Naive B cell (primary cell): ENCODE data around the gene SMYD3. TPM values are rescaled to one million over a fixed set of nuclear protein-coding genes. Genes with fewer than 3 reads are reported as not detected.

ENCODE experiments used
- ATAC-seq, 2 donors: fragments of 150-1000 bp; cut with Tn5 transposase; 2 replicates each; pipeline ENCODE4 v1.10.0; 2021; ENCODE audit warnings: low read depth in 2 of 2, mild to moderate bottlenecking in 2 of 2, moderate library complexity in 2 of 2
- DNase-seq: peaks from one replicate; pipeline ENCODE4 v3.0.0; 2022
- H3K27ac Mint-ChIP-seq, 6 donors: one replicate each; pipeline ENCODE4 v1.8.0; 2020 to 2022; ENCODE audit warnings: mild to moderate bottlenecking in 6 of 6, mixed read lengths in 6 of 6, moderate library complexity in 5 of 6, inconsistent platforms in 2 of 6
- H3K27me3 Mint-ChIP-seq, 3 donors: one replicate each; pipeline ENCODE4 v1.8.0; 2021 to 2022; ENCODE audit warnings: mixed read lengths in 3 of 3, mild to moderate bottlenecking in 1 of 3
- H3K36me3 Mint-ChIP-seq, 2 donors: one replicate each; pipeline ENCODE4 v1.8.0; 2020 to 2022; ENCODE audit warnings: mixed read lengths in 2 of 2, inconsistent platforms in 1 of 2, mild to moderate bottlenecking in 1 of 2
- H3K4me1 Mint-ChIP-seq, 3 donors: one replicate each; pipeline ENCODE4 v1.8.0; 2020 to 2022; ENCODE audit warnings: mixed read lengths in 3 of 3, inconsistent platforms in 1 of 3, mild to moderate bottlenecking in 1 of 3, moderate library complexity in 1 of 3
- H3K4me3 Mint-ChIP-seq, 8 donors: one replicate each; pipeline ENCODE4 v1.8.0; 2020 to 2022; ENCODE audit warnings: mild to moderate bottlenecking in 8 of 8, mixed read lengths in 8 of 8, moderate library complexity in 8 of 8, inconsistent platforms in 2 of 8
- H3K9me3 Mint-ChIP-seq, 7 donors: one replicate each; pipeline ENCODE4 v1.8.0; 2020 to 2022; ENCODE audit warnings: mixed read lengths in 7 of 7, mild to moderate bottlenecking in 5 of 7, inconsistent platforms in 2 of 7, moderate library complexity in 1 of 7
- polyA plus RNA-seq, 6 donors: library from polyadenylated mRNA; unstranded; fragments of 300-500 nt; fragmentation: Illumina TruSeq; gene quantifications; one replicate each; pipeline ENCODE4 v1.2.3, GENCODE V29; 2021; ENCODE audit warnings: low read depth in 6 of 6

Gene SMYD3
- 10 to 100 TPM; 15.8 to 27.3 (median 19.5) TPM for polyA plus RNA-seq

DNA sequence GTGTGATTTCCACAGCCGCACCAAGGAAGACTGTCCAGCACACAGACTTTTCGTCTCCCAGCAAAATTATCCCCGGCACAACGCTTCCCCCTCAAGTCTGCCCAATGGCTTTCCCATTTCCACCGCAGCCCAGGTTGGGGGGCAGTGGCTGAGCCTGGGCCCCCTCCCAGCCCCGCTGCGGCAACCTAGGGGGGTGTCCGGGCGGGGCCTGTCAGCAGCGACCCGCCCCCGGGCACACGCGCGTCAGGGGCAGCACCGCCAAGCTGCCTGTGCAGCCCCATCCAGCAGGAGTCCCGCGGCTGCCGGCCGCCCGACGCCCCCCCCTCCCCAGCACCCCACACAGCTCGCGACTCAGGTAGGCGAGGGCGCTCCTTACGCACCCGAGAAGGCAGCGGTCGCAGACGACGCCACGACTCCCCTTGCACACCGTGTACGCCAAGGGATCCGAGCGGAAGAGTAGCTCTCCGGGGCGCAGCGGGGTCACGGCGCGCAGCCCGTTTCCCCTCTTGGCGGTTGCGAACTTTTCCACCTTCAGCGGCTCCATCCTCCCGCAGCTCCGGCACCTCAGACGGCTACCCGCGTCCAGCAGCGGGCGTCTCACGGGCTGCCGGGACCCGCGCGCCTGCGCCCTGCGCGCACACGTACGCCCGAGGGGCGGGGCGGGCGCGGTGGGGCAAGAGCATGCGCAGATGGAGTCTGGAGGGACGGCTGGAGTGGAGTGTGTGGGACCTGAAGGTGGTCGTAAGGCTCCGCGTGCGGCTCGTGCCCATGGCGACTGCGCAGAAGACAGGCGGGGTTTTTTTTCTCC is at the start of gene SMYD3:
Gene SMYD3 (minus strand): TSS at position 606 of the 808 bp plus-strand sequence.
- H3K36me3 Mint-ChIP-seq = no peaks in the 10 kb centered on the region
- no peaks in the 10 kb centered on the region for H3K27me3 Mint-ChIP-seq
- H3K4me1 Mint-ChIP-seq = peaks cover 21 to 28% (median 25%) of the 10 kb centered on the region in 3 donors
- peak within 1 kb of the TSS; percentile 79 to 97 (median 91) for H3K4me3 Mint-ChIP-seq
- peak; percentile 75 for DNase-seq
- H3K9me3 Mint-ChIP-seq = no peaks in the 10 kb centered on the region
- ATAC-seq = peak; percentile 84 to 87
- peak within 1 kb of the TSS; percentile 84 to 93 (median 91) for H3K27ac Mint-ChIP-seq

DNA sequence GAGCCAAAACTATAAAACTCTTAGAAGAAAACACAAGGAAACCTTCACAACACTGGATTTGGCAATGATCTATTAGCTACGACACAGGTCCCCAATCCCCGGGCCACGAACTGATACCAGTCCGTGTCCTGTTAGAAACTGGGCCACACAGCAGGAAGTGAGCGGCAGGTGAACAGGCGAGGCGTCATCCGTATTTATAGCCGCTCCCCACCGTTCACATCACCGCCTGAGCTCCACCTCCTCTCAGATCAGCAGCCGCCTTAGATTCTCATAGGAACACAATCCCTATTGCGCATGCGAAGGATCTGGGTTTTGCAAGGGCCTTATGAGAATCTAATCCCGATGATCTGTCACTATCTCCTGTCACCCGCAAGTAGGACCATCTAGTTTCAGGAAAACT is 47.1 kb upstream of the SMYD3 start:
- no peaks in the 10 kb centered on the region for H3K27me3 Mint-ChIP-seq
- H3K4me3 Mint-ChIP-seq = no peak overlapping the region
- peaks cover 10 to 35% of the 10 kb centered on the region in 2 donors for H3K36me3 Mint-ChIP-seq

DNA sequence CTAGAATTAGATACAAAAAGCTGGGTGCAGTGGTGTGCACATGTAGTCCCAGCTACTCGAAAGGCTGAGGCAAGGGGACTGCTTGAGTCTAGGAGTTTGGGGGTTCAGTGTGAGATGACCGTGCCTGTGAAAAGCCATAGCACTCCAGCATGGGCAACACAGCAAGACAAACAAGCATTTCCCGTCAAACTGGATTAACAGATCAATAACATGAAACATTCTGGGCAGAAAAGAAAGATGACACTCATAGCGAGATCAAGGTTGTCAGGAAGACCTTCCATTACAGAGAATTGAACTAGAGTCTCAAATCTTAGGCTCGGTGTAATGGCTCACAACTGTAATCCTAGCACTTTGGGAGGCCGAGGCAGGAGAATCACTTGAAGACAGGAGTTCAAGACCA is 45.0 kb upstream of the SMYD3 start:
- no peaks in the 10 kb centered on the region for H3K9me3 Mint-ChIP-seq
- H3K36me3 Mint-ChIP-seq = peaks cover 10 to 42% of the 10 kb centered on the region in 2 donors
- peaks cover 0 to 10% (median 5%) of the 10 kb centered on the region in 3 donors for H3K4me1 Mint-ChIP-seq

More for the DNA sequence above, 47.1 kb upstream of the SMYD3 start:
- no peak overlapping the region for H3K27ac Mint-ChIP-seq
- H3K9me3 Mint-ChIP-seq = no peaks in the 10 kb centered on the region
- no peak for ATAC-seq
- DNase-seq = no peak
- H3K4me1 Mint-ChIP-seq = peaks cover under 1 to 10% (median 5%) of the 10 kb centered on the region in 3 donors

DNA sequence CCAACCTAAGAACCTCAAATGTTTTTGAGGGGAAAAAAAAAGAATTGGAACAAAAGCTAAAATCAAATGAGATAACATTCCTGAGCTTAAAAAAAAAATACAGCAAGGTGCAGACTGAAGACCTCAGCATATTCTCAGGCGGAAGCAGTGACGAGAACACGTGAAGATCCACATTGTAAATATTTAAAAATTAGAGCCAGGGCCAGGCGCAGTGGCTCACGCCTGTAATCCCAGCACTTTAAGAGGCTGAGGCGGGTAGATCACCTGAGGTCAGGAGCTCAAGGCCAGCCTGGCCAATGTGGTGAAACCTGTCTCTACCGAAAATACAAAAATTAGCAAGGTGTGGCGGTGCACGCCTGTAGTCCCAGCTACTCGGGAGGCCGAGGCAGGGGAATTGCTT is 43.3 kb upstream of the SMYD3 start:
- DNase-seq (no peak), ATAC-seq (no peak)
- Mint-ChIP-seq H3K9me3 (no peaks in the 10 kb centered on the region), H3K4me3 (no peak overlapping the region), H3K27me3 (no peaks in the 10 kb centered on the region), H3K27ac (peak overlapping the region in 2 of 6 donors; percentile 2 to 11), H3K36me3 (peaks cover 10 to 36% of the 10 kb centered on the region in 2 donors), H3K4me1 (peaks cover 0 to 10% (median 5%) of the 10 kb centered on the region in 3 donors)

More for the DNA sequence above, 45.0 kb upstream of the SMYD3 start:
- peak overlapping the region in 1 of 6 donors; percentile 14 for H3K27ac Mint-ChIP-seq
- ATAC-seq (no peak), DNase-seq (no peak)
- H3K4me3 Mint-ChIP-seq = no peak overlapping the region
- H3K27me3 Mint-ChIP-seq = no peaks in the 10 kb centered on the region

DNA sequence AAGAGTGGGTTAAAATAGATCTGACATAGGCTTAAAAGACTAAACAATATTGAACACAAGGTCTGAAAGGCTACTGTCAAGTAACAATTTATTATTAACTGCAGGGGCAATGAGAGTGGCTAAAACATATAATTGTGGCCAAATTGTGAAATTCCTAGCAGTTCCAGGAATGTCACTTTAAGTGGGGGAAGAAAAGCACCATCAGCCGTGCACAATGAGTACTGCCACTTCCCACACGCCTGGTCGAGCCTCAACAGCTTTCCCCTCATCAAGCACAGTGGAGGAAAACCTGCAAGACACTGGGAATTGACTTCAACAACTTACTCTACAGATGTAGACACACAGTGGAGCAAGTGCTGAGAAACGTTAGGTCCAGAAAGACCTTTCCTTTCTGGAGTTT is 42.6 kb upstream of the SMYD3 start:
- Mint-ChIP-seq H3K9me3 (no peaks in the 10 kb centered on the region), H3K4me1 (peaks cover 0 to 10% (median 5%) of the 10 kb centered on the region in 3 donors), H3K27me3 (no peaks in the 10 kb centered on the region), H3K27ac (no peak overlapping the region), H3K4me3 (no peak overlapping the region), H3K36me3 (peaks cover 10 to 30% of the 10 kb centered on the region in 2 donors)
- no peak for DNase-seq
- no peak for ATAC-seq

DNA sequence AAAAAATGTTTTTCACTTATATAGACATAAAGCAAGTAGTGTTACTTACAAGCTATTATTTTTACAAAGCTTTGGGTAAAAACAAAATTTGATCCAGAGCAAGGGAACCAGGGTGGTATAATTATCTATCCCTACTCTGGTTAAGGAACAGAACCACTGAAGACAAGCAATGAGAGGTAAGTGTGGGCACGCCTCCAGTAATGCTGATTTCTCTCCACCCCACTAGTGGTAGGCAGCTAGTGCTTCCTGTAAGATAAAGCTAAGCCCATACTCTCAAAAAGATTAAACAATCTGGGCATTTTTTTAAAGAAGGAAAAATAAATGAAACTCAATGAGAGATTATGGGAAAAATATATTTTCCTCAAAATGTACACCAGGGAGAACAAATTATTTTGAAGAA is 36.9 kb upstream of the SMYD3 start:
- H3K4me3 Mint-ChIP-seq = no peak overlapping the region
- H3K4me1 Mint-ChIP-seq = no peaks in the 10 kb centered on the region
- H3K9me3 Mint-ChIP-seq = no peaks in the 10 kb centered on the region
- ATAC-seq (no peak), DNase-seq (no peak)
- H3K27ac Mint-ChIP-seq = peak overlapping the region in 1 of 6 donors; percentile 21
- no peaks in the 10 kb centered on the region for H3K27me3 Mint-ChIP-seq
- peaks cover 0 to 24% of the 10 kb centered on the region in 2 donors for H3K36me3 Mint-ChIP-seq

DNA sequence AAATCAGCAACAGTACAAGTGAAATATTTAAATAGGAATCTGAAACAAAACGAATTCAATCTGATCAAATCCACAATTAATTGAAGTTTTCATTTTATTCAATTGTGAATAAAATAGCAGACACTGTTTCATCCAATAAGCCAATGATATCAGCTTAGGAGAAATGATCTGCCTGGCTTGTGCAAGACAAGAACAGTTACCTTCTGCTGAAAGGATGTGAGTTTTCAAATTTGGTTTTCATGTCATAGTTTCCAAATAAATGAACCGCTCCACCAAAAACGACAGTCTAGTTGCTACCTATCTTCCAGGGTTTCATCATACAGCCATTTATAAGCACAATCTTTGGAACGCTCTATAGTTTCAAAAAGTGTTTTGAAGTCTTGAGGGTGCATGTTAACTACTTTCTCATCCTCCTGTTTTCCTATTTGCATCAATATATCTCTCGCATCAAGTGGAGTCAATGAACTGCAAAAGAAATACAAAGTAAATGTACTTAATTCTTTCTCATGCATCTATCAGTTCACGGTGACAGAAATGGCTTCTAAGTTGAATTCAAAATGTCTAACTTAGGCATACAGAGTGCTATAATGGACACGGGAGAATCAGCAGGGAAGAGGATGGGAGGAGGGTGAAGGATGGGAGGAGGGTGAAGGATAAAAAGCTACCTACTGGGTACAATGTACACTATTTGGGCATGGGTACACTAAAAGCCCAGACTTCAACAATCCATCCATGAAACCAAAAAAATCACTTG is 33.8 kb upstream of the SMYD3 start:
- no peaks in the 10 kb centered on the region for H3K9me3 Mint-ChIP-seq
- H3K4me3 Mint-ChIP-seq = no peak overlapping the region
- no peak for ATAC-seq
- no peaks in the 10 kb centered on the region for H3K27me3 Mint-ChIP-seq
- H3K4me1 Mint-ChIP-seq = no peaks in the 10 kb centered on the region
- H3K36me3 Mint-ChIP-seq = peaks cover 0 to 22% of the 10 kb centered on the region in 2 donors
- no peak for DNase-seq
- H3K27ac Mint-ChIP-seq = peak overlapping the region in 1 of 6 donors; percentile 8

DNA sequence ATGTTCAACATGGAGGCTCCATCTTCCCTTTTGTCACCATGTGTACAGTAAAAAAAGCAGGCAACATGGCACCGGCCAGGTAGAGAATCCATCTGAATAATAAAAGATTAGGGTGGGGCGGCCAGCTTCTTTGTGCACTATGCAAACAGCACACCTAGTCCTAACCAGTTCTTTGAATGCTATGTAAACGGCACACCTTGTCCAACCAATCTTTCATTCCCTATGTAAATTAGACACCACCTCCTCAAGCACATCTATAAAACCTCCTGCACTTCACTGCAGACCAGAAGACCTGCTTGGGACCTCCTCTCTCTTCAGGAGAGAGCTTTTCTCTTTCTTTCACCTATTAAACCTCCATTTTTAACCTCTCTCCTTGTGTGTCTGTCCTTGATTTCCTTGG is 30.8 kb upstream of the SMYD3 start:
- Mint-ChIP-seq H3K9me3 (peaks cover 0 to 2% (median 0%) of the 10 kb centered on the region in 7 donors), H3K36me3 (peaks cover 0 to 16% of the 10 kb centered on the region in 2 donors), H3K27me3 (no peaks in the 10 kb centered on the region), H3K27ac (no peak overlapping the region), H3K4me1 (no peaks in the 10 kb centered on the region), H3K4me3 (no peak overlapping the region)
- DNase-seq (no peak), ATAC-seq (no peak)

DNA sequence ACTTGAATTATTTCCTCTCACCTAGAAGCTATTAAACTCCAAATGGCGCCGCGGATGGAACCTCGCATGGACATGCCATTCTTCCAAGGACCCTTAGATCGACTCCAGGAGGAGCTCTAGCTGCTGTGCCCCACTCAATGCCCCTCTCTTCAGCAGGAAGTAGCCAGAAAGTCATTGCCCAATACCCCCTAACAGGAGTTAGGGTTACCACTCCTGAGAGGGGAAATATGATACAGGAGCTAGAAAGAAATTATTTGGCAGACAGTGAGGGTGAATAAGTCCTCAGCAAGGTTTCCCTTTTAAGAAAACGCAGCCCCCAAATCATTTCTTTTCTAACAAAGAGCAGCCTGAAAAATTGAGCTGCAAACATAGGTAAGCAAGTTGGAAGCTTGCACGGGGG is 30.4 kb upstream of the SMYD3 start:
- Mint-ChIP-seq H3K4me1 (no peaks in the 10 kb centered on the region), H3K27ac (no peak overlapping the region), H3K36me3 (peaks cover 0 to 16% of the 10 kb centered on the region in 2 donors), H3K27me3 (no peaks in the 10 kb centered on the region), H3K4me3 (no peak overlapping the region), H3K9me3 (peaks cover 0 to 5% (median 0%) of the 10 kb centered on the region in 7 donors)
- ATAC-seq = no peak
- no peak for DNase-seq

DNA sequence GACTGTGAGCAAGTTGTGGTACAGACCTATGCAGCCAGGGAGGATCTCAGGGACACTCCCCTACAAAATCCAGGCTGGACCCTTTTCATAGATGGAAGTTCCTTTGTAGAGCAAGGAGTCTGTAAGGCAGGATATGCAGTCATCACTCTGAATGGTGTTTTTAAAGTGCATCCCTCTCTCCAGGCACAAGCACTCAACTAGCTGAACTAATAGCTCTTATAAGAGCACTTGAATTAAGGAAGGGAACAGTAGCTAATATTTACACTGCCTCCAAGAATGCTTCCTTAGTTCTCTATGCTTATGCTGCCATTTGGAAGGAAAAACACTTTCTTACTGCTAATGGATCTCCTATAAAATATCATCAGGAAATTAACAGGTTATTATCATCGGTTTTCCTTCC is 27.0 kb upstream of the SMYD3 start:
- Mint-ChIP-seq H3K27me3 (peaks cover 0 to 9% (median 5%) of the 10 kb centered on the region in 3 donors), H3K36me3 (peaks cover 10 to 12% of the 10 kb centered on the region in 2 donors), H3K27ac (no peak overlapping the region), H3K4me3 (no peak overlapping the region), H3K4me1 (no peaks in the 10 kb centered on the region), H3K9me3 (peaks cover 4 to 30% (median 14%) of the 10 kb centered on the region in 7 donors)
- ATAC-seq (no peak), DNase-seq (no peak)

DNA sequence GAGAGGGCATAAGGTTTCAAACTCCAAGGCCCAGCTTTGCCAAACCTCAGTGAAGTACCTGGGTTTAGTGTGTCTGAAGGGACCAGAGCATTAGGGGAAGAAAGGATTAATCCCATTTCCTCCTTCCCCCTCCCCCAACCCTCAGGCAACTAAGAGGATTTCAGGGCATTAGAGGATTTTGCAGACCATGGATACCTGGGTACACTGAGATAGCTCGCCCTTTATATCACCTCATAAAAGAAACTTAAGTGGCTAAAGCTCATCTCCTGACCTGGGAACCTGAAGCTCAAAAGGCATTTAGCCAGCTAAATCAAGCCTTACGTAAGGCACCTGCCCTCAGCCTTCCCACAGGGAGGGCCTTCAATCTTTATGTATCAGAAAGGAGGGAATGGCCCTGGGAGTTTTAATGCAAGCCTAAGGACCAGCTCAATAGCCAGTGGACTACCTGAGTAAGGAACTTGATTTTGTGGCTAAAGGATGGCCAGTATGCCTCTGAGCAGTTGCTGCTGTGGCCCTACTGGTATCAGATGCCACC is 26.4 kb upstream of the SMYD3 start:
- no peak overlapping the region for H3K27ac Mint-ChIP-seq
- peaks cover 6 to 10% of the 10 kb centered on the region in 2 donors for H3K36me3 Mint-ChIP-seq
- H3K4me1 Mint-ChIP-seq = no peaks in the 10 kb centered on the region
- peaks cover 0 to 9% (median 5%) of the 10 kb centered on the region in 3 donors for H3K27me3 Mint-ChIP-seq
- H3K9me3 Mint-ChIP-seq = peaks cover 4 to 33% (median 16%) of the 10 kb centered on the region in 7 donors
- H3K4me3 Mint-ChIP-seq = no peak overlapping the region
- DNase-seq (no peak), ATAC-seq (no peak)

DNA sequence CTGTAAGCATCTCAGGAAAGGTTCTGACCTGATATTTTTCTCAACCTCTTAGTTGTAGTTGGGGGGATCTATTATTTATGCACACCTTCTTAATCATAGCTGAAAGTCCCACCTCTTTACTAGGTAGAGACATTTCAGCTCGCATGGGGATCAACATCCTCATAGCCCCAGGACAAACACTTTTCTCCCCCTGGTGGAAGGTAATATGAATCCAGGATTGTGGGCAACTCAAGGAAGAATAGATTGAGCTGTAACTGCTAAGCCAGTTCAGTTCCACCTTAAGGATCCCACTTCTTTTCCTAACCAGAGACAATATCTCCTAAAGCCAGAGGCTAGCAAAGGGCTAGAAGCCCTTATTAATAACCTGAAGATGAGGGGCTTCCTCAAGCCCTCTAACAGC is 25.4 kb upstream of the SMYD3 start:
- H3K4me1 Mint-ChIP-seq = peaks cover 0 to under 1% (median under 1%) of the 10 kb centered on the region in 3 donors
- no peak overlapping the region for H3K4me3 Mint-ChIP-seq
- H3K27ac Mint-ChIP-seq = no peak overlapping the region
- H3K36me3 Mint-ChIP-seq = peaks cover 6 to 10% of the 10 kb centered on the region in 2 donors
- peaks cover 4 to 37% (median 18%) of the 10 kb centered on the region in 7 donors for H3K9me3 Mint-ChIP-seq
- no peak for ATAC-seq
- no peak for DNase-seq
- peaks cover 0 to 9% (median 5%) of the 10 kb centered on the region in 3 donors for H3K27me3 Mint-ChIP-seq

DNA sequence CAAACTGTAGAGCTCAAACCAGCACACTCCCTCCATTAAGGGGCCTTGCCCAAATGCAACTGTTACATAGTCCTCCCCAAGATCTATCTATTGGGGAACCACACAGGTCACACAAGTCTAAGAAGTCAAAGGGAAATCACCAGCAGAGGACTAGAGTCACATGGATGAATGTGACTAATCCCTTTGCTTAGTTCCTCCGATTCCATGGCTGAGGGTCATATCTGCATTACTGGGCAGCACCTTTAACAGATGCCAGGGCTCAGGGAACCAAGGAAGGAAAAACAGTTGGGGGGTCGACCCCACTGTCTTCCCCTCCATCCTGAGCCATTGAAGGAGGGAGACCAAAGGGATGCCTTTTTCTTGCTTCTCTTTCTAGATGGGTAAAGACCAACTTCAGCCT is 23.4 kb upstream of the SMYD3 start:
- Mint-ChIP-seq H3K27ac (peak overlapping the region in 1 of 6 donors; percentile 59), H3K9me3 (peaks cover 4 to 37% (median 18%) of the 10 kb centered on the region in 7 donors), H3K4me1 (peaks cover 4 to 7% (median 6%) of the 10 kb centered on the region in 3 donors), H3K27me3 (peaks cover 0 to 9% (median 5%) of the 10 kb centered on the region in 3 donors), H3K36me3 (peaks cover 6 to 10% of the 10 kb centered on the region in 2 donors), H3K4me3 (no peak overlapping the region)
- DNase-seq = no peak
- ATAC-seq = no peak
